Adrenal gland (tissue), 12 donors: ENCODE data around the gene APOC3. TPM values are rescaled to one million over a fixed set of nuclear protein-coding genes. Genes with fewer than 3 reads are reported as not detected.

Source experiments
- DNase-seq, 7 donors: peaks; one replicate each; pipeline ENCODE4 v3.0.0-alpha.2; 2019 to 2020
- H3K27ac ChIP-seq, 5 donors: fragments of 200-600 bp; sonication (generic) in 4 of 5; 1 replicate in 3 of 5; 2 replicates in 2 of 5; pipeline versions ENCODE4 v1.5.1 to v1.8.0; 2016 to 2020; ENCODE audit warnings: mild to moderate bottlenecking in 1 of 5
- H3K27me3 ChIP-seq: fragments of 200-600 bp; 2 replicates; pipeline ENCODE4 v1.8.0; 2021
- H3K36me3 ChIP-seq, 2 donors: fragments of 200-600 bp; replicated peaks in 1 of 2; 1 replicate in 1 of 2; 2 replicates in 1 of 2; pipeline versions ENCODE4 v1.5.1 to v1.8.0; 2018 to 2022
- H3K4me1 ChIP-seq, 2 donors: fragments of 200-600 bp; replicated peaks in 1 of 2; 1 replicate in 1 of 2; 2 replicates in 1 of 2; pipeline versions ENCODE4 v1.5.1 to v1.8.0; 2018 to 2021
- H3K4me3 ChIP-seq, 4 donors: fragments of 200-600 bp; sonication (generic) in 3 of 4; one replicate each; pipeline ENCODE4 v1.5.1; 2016 to 2018
- H3K9me3 ChIP-seq, 3 donors: fragments of 200-600 bp; sonication (generic) in 1 of 3; replicated peaks in 1 of 3; 1 replicate in 2 of 3; 2 replicates in 1 of 3; pipeline versions ENCODE4 v1.5.1 to v1.8.0; 2016 to 2021
- CTCF ChIP-seq, 6 experiments: fragments of 450-650 bp in 4 of 6; fragments of 200-600 bp in 2 of 6; sonication (generic) in 1 of 6; IDR thresholded peaks; 1 replicate in 5 of 6; 2 replicates in 1 of 6; pipeline versions ENCODE4 v1.5.1 to v1.8.0; 2016 to 2021; ENCODE audit warnings: antibody characterized with exemption in 6 of 6, mild to moderate bottlenecking in 2 of 6, moderate library complexity in 1 of 6
- POLR2A ChIP-seq, 2 donors: fragments of 450-650 bp; IDR thresholded peaks; one replicate each; pipeline ENCODE4 v1.6.1; 2017; ENCODE audit warnings: antibody characterized with exemption in 2 of 2, mild to moderate bottlenecking in 2 of 2, moderate library complexity in 1 of 2
- WGBS, 4 donors: extraction: QIAGEN DNeasy Blood & Tissue Kit in 2 of 4; methylation state at CpG; one replicate each; pipeline versions ENCODE4 v1.1.5 to v1.1.7; 2013 to 2017; 5-methylcytosine and 5-hydroxymethylcytosine counted together
- intact Hi-C, 2 donors: fragments of 100-400 bp; cut with DNase I; formaldehyde crosslinking; loops; one replicate each; pipeline versions ENCODE4 v1.14.1 to v1.15.0; 2022 to 2023
- polyA plus RNA-seq, 3 donors: library from polyadenylated mRNA; stranded (reverse); fragments of 200-250 nt in 2 of 3; fragments of 350-450 nt in 1 of 3; fragmentation: Illumina TruSeq in 1 of 3; extraction: RNeasy Lipid Tissue Mini Kit (QIAGEN cat#74804) in 1 of 3; gene quantifications; one replicate each; pipeline ENCODE4 v1.2.3, GENCODE V29; 2013 to 2014
- total RNA-seq, 9 donors: library from RNA; depleted of rRNA in 4 of 9; stranded (reverse); fragments of >200 nt in 4 of 9; fragments of 120-200 nt in 1 of 9; fragmentation: NEBNext Ultra II Directional in 1 of 9; extraction: Animal tissue kit (Norgen Biotek cat#: 25700) in 1 of 9; gene quantifications; one replicate each; pipeline versions ENCODE4 v1.1.0 to v1.2.4, GENCODE V29; 2013 to 2023
- donor health status: healthy with polysubstance abuse.
- donor health status: Bipolar disorder and iron deficiency.
- donor health status: DM: yes; HTN: yes; CAD: no.
- donor health status: DM: no; HTN: no; CAD: no.
- donor health status: DM: no; HTN: no; CAD: no.
- donor health status: DM: yes; HTN: yes; CAD: no.

APOC3 gene
- total and polyA plus RNA-seq, 12 donors: 0.20 to 3.1 (median 1.0) TPM; not detected in 5

- DNase-seq: no peak
- Histone ChIP-seq H3K4me1 (no peaks in the 10 kb centered on the region), H3K27ac (no peak overlapping the region), H3K36me3 (no peaks in the 10 kb centered on the region), H3K9me3 (no peaks in the 10 kb centered on the region), H3K4me3 (no peak overlapping the region), H3K27me3 (no peaks in the 10 kb centered on the region)
- no peak for TF ChIP-seq POLR2A (IDR thresholded peaks at IDR 0.05)
- intact Hi-C loops: no loop called here
- 93 to 98% (median 95%) methylated on average over 4 of the region's 4 CpGs for WGBS, 4 donors
These were observed 17.6 kb upstream of the APOC3 start for GRCh38 chr11:116812109-116812508.

- DNase-seq: no peak
- WGBS, 4 donors: 85 to 100% (median 91%) methylated on average over 1 of the region's 1 CpG
- Histone ChIP-seq H3K27ac (no peak overlapping the region), H3K9me3 (no peaks in the 10 kb centered on the region), H3K4me3 (no peak overlapping the region), H3K36me3 (no peaks in the 10 kb centered on the region), H3K27me3 (no peaks in the 10 kb centered on the region), H3K4me1 (no peaks in the 10 kb centered on the region)
- intact Hi-C loops: no loop called here
- TF ChIP-seq POLR2A (IDR thresholded peaks at IDR 0.05) (no peak), CTCF (IDR thresholded peaks at IDR 0.05) (no peak)
These were observed 16.5 kb upstream of the APOC3 start for GRCh38 chr11:116813170-116813569.

- TF ChIP-seq CTCF (IDR thresholded peaks at IDR 0.05) (no peak), POLR2A (IDR thresholded peaks at IDR 0.05) (no peak)
- H3K27ac ChIP-seq: no peak overlapping the region
- H3K4me3 ChIP-seq: no peak overlapping the region
- DNase-seq: no peak
- intact Hi-C loops: no loop called here
- 59 to 76% (median 75%) methylated on average over 2 to 5 of the region's 5 CpGs for WGBS, 4 donors
- no peaks in the 10 kb centered on the region for H3K36me3 ChIP-seq
- no peaks in the 10 kb centered on the region for H3K4me1 ChIP-seq
- H3K27me3 ChIP-seq: no peaks in the 10 kb centered on the region
- no peaks in the 10 kb centered on the region for H3K9me3 ChIP-seq
These were observed 15.8 kb upstream of the APOC3 start for GRCh38 chr11:116813781-116814471.

- WGBS, 4 donors: 81 to 89% (median 86%) methylated on average over 6 of the region's 6 CpGs
- no peak for DNase-seq
These were observed 15.2 kb upstream of the APOC3 start for GRCh38 chr11:116814502-116814901.

More at GRCh38 chr11:116814502-116814901, 15.2 kb upstream of the APOC3 start:
- no peaks in the 10 kb centered on the region for H3K4me1 ChIP-seq
- TF ChIP-seq CTCF (IDR thresholded peaks at IDR 0.05) (no peak), POLR2A (IDR thresholded peaks at IDR 0.05) (no peak)
- H3K27ac ChIP-seq: no peak overlapping the region
- H3K4me3 ChIP-seq: no peak overlapping the region
- no peaks in the 10 kb centered on the region for H3K27me3 ChIP-seq
- no peaks in the 10 kb centered on the region for H3K9me3 ChIP-seq
- intact Hi-C loops: no loop called here
- no peaks in the 10 kb centered on the region for H3K36me3 ChIP-seq
